Right lobe of liver (tissue), 4 donors: Measurements from ENCODE around the gene NUP42.

Source experiments
- CTCF ChIP-seq, 4 donors: fragments of 200-600 bp in 3 of 4; fragments of 450-650 bp in 1 of 4; IDR thresholded peaks; one replicate each; pipeline versions ENCODE4 v1.5.1 to v1.8.0; 2016 to 2022; ENCODE audit warnings: antibody characterized with exemption in 4 of 4, mild to moderate bottlenecking in 2 of 4
- POLR2A ChIP-seq: fragments of 450-650 bp; IDR thresholded peaks from one replicate; pipeline ENCODE4 v1.6.1; 2017; ENCODE audit warnings: antibody characterized with exemption, mild to moderate bottlenecking
- donor health status: DM: no; HTN: no; CAD: no.
- donor health status: DM: no; HTN: no; CAD: no.
- donor health status: DM: no; HTN: yes; CAD: no.

GRCh38 chr7:23212841-23213240, 31.0 kb downstream of the NUP42 start:
- TF ChIP-seq CTCF (IDR thresholded peaks at IDR 0.05) (no peak), POLR2A (no peak)
